ENCODE data around the gene GLTP.

GLTP gene

DNA sequence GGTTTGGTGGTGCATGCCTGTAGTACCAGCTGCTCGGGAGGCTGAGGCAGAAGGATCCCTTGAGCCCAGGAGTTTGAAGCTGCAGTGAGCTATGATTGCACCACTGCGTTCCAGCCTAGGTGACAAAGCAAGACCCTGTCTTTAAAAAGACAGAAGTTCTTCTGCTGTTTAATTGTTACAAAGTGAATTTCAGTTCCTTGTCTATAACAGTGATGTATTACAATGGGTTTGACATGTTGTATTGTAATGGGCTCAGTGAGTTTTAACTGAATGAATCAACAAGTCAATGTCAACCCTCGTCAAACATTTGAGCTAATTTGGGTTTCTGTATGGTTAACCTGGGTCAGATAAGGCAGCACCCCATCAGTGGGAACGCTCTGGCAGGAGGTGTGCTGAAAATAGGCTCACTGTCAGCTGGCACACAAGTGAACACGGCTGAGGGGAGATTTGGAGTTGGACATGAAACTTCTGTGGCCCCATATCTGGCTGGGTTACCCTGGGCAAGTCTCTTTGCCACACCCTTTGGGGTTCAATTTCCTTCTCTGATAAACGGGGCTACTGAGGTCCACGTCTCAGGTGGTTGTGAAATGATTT lies 33.1 kb downstream of the GLTP start:
- TF ChIP-seq, protein P1, sequence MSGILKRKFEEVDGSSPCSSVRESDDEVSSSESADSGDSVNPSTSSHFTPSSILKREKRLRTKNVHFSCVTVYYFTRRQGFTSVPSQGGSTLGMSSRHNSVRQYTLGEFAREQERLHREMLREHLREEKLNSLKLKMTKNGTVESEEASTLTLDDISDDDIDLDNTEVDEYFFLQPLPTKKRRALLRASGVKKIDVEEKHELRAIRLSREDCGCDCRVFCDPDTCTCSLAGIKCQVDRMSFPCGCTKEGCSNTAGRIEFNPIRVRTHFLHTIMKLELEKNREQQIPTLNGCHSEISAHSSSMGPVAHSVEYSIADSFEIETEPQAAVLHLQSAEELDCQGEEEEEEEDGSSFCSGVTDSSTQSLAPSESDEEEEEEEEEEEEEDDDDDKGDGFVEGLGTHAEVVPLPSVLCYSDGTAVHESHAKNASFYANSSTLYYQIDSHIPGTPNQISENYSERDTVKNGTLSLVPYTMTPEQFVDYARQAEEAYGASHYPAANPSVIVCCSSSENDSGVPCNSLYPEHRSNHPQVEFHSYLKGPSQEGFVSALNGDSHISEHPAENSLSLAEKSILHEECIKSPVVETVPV (CRISPR knock-in tag; IDR thresholded peaks at IDR 0.05): no peak
- no peak for TF ChIP-seq CSDC2 (CRISPR knock-in tag; IDR thresholded peaks at IDR 0.05)
- no peak for TF ChIP-seq BACH2 (CRISPR knock-in tag; IDR thresholded peaks at IDR 0.05; ENCODE audit: borderline replicate concordance)
- no peak for ATAC-seq

DNA sequence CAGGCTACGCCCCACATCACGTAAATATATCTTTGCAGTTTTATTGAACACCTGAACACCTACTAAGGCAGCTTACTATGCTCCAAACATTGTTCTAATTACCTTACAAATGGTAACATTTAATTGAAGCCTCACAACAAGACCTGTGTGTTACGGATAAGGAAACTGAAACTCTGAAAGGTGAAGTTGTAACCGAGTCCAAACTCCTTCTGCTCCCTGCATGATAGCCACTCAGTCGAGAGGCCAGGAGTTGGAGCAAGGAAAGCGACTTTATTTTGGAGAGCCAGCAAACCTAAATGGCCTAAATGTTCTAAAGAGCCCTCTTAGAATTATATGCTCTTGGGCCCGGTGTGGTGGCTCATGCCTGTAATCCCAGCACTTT lies 34.5 kb downstream of the GLTP start:
- no peak for ATAC-seq
- TF ChIP-seq ZNF565 (CRISPR knock-in tag; conservative IDR thresholded peaks at IDR 0.05; ENCODE audit: low read depth) (no peak), ZFP3 (CRISPR knock-in tag; IDR thresholded peaks at IDR 0.05) (no peak)
- TF ChIP-seq, protein P2, sequence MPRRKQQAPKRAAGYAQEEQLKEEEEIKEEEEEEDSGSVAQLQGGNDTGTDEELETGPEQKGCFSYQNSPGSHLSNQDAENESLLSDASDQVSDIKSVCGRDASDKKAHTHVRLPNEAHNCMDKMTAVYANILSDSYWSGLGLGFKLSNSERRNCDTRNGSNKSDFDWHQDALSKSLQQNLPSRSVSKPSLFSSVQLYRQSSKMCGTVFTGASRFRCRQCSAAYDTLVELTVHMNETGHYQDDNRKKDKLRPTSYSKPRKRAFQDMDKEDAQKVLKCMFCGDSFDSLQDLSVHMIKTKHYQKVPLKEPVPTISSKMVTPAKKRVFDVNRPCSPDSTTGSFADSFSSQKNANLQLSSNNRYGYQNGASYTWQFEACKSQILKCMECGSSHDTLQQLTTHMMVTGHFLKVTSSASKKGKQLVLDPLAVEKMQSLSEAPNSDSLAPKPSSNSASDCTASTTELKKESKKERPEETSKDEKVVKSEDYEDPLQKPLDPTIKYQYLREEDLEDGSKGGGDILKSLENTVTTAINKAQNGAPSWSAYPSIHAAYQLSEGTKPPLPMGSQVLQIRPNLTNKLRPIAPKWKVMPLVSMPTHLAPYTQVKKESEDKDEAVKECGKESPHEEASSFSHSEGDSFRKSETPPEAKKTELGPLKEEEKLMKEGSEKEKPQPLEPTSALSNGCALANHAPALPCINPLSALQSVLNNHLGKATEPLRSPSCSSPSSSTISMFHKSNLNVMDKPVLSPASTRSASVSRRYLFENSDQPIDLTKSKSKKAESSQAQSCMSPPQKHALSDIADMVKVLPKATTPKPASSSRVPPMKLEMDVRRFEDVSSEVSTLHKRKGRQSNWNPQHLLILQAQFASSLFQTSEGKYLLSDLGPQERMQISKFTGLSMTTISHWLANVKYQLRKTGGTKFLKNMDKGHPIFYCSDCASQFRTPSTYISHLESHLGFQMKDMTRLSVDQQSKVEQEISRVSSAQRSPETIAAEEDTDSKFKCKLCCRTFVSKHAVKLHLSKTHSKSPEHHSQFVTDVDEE (CRISPR knock-in tag; IDR thresholded peaks at IDR 0.05): no peak

DNA sequence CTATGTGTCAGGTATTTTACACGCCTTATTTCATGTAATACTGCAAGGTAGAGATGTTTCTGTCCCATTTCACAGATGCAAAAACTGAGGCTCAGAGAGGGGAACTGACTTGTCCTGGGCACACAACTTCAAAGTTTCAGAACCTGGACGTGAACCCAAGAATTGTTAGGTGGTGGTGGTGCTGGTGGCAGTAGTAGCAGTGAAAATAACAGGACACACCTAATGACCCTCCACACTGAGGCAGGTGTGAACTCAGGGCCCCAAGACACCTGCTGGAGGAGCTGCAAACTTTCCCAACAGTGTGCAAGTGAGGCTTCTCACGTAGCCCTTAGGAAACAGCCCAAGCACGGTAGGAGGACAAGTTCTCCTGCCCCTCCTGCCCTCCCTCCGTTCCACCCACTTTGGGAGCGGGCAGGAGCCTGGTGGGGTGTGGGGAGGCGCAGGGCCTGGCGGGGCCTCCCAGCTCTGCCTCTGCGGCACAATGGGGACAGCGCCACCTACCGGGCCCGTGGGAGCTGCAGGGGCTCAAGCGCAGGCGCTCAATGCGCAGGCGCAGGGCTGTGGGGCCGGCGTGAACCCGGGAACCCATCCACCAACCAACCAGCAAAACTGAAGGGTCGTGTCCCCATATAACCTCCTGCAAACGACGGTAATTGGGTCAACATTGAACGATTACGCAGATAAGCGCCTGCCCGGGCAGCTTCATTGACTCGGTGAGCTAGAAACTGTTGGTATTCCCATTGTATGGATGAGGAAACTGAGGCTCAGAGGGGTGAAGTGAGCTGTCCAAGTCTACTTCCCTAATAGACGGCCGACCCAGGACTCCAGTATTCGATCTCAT lies 35.1 kb downstream of the GLTP start:
- ATAC-seq: peak; percentile 97
- no peak for TF ChIP-seq BACH2 (CRISPR knock-in tag; IDR thresholded peaks at IDR 0.05; ENCODE audit: borderline replicate concordance)
- 0 out of 2 replicates have a peak, but pooled peaks have one; percentile 9 for TF ChIP-seq ISL1 (CRISPR knock-in tag; IDR thresholded peaks at IDR 0.05)

DNA sequence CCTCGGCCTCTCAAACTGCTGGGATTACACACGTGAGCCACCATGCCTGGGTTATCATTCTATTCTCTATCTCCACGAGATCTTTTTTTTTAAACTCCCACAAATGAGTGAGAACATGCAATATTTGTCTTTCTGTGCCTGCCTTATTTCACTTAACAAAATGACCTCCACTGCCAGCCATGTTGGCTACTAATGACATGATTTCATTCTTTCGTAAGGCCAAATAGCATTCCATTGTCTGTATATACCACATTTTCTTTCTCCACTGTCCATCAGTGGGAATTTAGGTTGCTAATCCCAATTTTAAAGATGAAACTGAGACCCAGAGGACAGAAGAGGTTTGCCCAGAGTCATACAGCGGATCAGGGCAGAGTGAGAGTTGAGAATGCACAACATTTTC lies 36.2 kb downstream of the GLTP start:
- TF ChIP-seq ZNF70 (CRISPR knock-in tag; IDR thresholded peaks at IDR 0.05): 0 out of 2 replicates have a peak, but pooled peaks have one; percentile 15
- TF ChIP-seq, protein P3, sequence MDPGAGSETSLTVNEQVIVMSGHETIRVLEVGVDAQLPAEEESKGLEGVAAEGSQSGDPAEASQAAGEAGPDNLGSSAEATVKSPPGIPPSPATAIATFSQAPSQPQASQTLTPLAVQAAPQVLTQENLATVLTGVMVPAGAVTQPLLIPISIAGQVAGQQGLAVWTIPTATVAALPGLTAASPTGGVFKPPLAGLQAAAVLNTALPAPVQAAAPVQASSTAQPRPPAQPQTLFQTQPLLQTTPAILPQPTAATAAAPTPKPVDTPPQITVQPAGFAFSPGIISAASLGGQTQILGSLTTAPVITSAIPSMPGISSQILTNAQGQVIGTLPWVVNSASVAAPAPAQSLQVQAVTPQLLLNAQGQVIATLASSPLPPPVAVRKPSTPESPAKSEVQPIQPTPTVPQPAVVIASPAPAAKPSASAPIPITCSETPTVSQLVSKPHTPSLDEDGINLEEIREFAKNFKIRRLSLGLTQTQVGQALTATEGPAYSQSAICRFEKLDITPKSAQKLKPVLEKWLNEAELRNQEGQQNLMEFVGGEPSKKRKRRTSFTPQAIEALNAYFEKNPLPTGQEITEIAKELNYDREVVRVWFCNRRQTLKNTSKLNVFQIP (CRISPR knock-in tag; IDR thresholded peaks at IDR 0.05; ENCODE audit: borderline replicate concordance, low read depth): no peak
- ATAC-seq: no peak

DNA sequence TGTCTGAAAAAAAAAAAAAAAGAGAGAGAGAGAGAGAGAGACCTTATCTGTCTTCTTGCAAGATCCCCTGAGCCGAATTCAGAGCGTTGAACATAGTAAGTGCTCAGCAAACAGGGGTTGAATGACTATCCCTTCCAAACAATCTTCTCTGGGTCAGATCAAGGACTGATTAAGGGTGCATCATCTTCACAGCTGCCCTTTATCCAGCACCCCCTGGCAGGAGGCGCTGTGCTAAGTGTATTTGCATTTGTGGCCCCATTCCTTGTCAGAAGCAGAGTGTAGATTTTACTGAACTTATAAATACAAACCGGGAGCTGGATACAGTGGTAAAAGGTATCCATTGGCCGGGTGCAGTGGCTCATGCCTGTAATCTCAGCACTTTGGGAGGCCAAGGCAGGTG lies 38.3 kb downstream of the GLTP start:
- ATAC-seq: no peak
- no peak for TF ChIP-seq ZFP3 (CRISPR knock-in tag; IDR thresholded peaks at IDR 0.05)
- TF ChIP-seq BACH2 (CRISPR knock-in tag; IDR thresholded peaks at IDR 0.05; ENCODE audit: borderline replicate concordance): no peak
- no peak for TF ChIP-seq ZNF565 (CRISPR knock-in tag; conservative IDR thresholded peaks at IDR 0.05; ENCODE audit: low read depth)
- TF ChIP-seq, protein P4, sequence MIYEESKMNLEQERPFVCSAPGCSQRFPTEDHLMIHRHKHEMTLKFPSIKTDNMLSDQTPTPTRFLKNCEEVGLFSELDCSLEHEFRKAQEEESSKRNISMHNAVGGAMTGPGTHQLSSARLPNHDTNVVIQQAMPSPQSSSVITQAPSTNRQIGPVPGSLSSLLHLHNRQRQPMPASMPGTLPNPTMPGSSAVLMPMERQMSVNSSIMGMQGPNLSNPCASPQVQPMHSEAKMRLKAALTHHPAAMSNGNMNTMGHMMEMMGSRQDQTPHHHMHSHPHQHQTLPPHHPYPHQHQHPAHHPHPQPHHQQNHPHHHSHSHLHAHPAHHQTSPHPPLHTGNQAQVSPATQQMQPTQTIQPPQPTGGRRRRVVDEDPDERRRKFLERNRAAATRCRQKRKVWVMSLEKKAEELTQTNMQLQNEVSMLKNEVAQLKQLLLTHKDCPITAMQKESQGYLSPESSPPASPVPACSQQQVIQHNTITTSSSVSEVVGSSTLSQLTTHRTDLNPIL (CRISPR knock-in tag; IDR thresholded peaks at IDR 0.05; ENCODE audit: low read depth): no peak
- TF ChIP-seq, protein P3 (CRISPR knock-in tag; IDR thresholded peaks at IDR 0.05; ENCODE audit: borderline replicate concordance, low read depth): no peak
- TF ChIP-seq ARNTL (CRISPR knock-in tag; IDR thresholded peaks at IDR 0.05; ENCODE audit: borderline replicate concordance, low read depth): no peak
- no peak for TF ChIP-seq ZNF8 (CRISPR knock-in tag; IDR thresholded peaks at IDR 0.05)
- TF ChIP-seq, protein P5, sequence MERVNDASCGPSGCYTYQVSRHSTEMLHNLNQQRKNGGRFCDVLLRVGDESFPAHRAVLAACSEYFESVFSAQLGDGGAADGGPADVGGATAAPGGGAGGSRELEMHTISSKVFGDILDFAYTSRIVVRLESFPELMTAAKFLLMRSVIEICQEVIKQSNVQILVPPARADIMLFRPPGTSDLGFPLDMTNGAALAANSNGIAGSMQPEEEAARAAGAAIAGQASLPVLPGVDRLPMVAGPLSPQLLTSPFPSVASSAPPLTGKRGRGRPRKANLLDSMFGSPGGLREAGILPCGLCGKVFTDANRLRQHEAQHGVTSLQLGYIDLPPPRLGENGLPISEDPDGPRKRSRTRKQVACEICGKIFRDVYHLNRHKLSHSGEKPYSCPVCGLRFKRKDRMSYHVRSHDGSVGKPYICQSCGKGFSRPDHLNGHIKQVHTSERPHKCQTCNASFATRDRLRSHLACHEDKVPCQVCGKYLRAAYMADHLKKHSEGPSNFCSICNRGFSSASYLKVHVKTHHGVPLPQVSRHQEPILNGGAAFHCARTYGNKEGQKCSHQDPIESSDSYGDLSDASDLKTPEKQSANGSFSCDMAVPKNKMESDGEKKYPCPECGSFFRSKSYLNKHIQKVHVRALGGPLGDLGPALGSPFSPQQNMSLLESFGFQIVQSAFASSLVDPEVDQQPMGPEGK (CRISPR knock-in tag; IDR thresholded peaks at IDR 0.05; ENCODE audit: borderline replicate concordance): no peak
- TF ChIP-seq SNAI2 (CRISPR knock-in tag; IDR thresholded peaks at IDR 0.05): no peak
- TF ChIP-seq, protein P1 (CRISPR knock-in tag; IDR thresholded peaks at IDR 0.05): no peak
- TF ChIP-seq, protein P2 (CRISPR knock-in tag; IDR thresholded peaks at IDR 0.05): no peak
- no peak for TF ChIP-seq ESRRG (CRISPR knock-in tag; IDR thresholded peaks at IDR 0.05)

All from SK-N-SH treated with all-trans-retinoic acid at 6 μM for 48 hours (cell line).